Breast epithelium (tissue), 4 donors: ENCODE measurements around the gene PHF19. TPM values are rescaled to one million over a fixed set of nuclear protein-coding genes. Genes with fewer than 3 reads are reported as not detected.

Experiments
- DNase-seq, 2 donors: peaks; one replicate each; pipeline ENCODE4 v3.0.0-alpha.2; 2019; ENCODE audit warnings: low spot score in 2 of 2
- H3K27ac ChIP-seq, 2 donors: fragments of 200-600 bp; sonication (generic) in 1 of 2; one replicate each; pipeline ENCODE4 v1.5.1; 2016 to 2019; ENCODE audit warnings: mild to moderate bottlenecking in 1 of 2
- H3K27me3 ChIP-seq, 2 donors: fragments of 200-600 bp; sonication (generic) in 1 of 2; one replicate each; pipeline versions ENCODE4 v1.5.1 to v1.6.0; 2017 to 2019; ENCODE audit warnings: control low read depth in 1 of 2, mild to moderate bottlenecking in 1 of 2
- H3K36me3 ChIP-seq: fragments of 200-600 bp; one replicate; pipeline ENCODE4 v1.5.1; 2019
- H3K4me1 ChIP-seq, 2 donors: fragments of 200-600 bp; sonication (generic); one replicate each; pipeline ENCODE4 v1.5.1; 2016 to 2019; ENCODE audit warnings: control low read depth in 1 of 2
- H3K4me3 ChIP-seq, 3 donors: fragments of 200-600 bp; sonication (generic); 1 replicate in 2 of 3; 2 replicates in 1 of 3; pipeline ENCODE4 v1.5.1; 2016 to 2019; ENCODE audit warnings: mild to moderate bottlenecking in 3 of 3, moderate library complexity in 2 of 3
- H3K9me3 ChIP-seq, 2 donors: fragments of 200-600 bp; sonication (generic) in 1 of 2; one replicate each; pipeline ENCODE4 v1.5.1; 2016 to 2019; ENCODE audit warnings: control low read depth in 1 of 2
- CTCF ChIP-seq, 3 donors: fragments of 450-650 bp; IDR thresholded peaks; one replicate each; pipeline ENCODE4 v1.5.1; 2016 to 2017; ENCODE audit warnings: antibody characterized with exemption in 3 of 3, mild to moderate bottlenecking in 3 of 3, moderate library complexity in 3 of 3
- POLR2A ChIP-seq: fragments of 450-650 bp; IDR thresholded peaks from one replicate; pipeline ENCODE4 v1.6.1; 2016; ENCODE audit warnings: antibody characterized with exemption, mild to moderate bottlenecking, moderate library complexity
- POLR2AphosphoS5 ChIP-seq, 3 donors: sonication (generic); formaldehyde crosslinking; IDR thresholded peaks; one replicate each; pipeline ENCODE4 v1.6.1; 2017; ENCODE audit warnings: antibody characterized with exemption in 3 of 3
- intact Hi-C: fragments of 100-400 bp; cut with DNase I; formaldehyde crosslinking; loops from one replicate; pipeline ENCODE4 v1.15.1; 2023; ENCODE audit warnings: low total_unique reads
- total RNA-seq, 3 donors: library from RNA; depleted of rRNA; stranded (reverse); fragments of >200 nt; gene quantifications; one replicate each; pipeline ENCODE4 v1.1.0, GENCODE V29; 2016

The PHF19 gene
- total RNA-seq, 3 donors from 2014 or later: 16.5 to 33.1 (median 19.0) TPM

- no peaks in the 10 kb centered on the region for H3K27me3 ChIP-seq
- H3K4me1 ChIP-seq: no peaks in the 10 kb centered on the region
- H3K4me3 ChIP-seq: peak overlapping the region; percentile 26 to 49 (median 36)
- H3K36me3 ChIP-seq: no peaks in the 10 kb centered on the region
- intact Hi-C loops: no loop called here
- TF ChIP-seq CTCF (IDR thresholded peaks at IDR 0.05): no peak
- no peak for TF ChIP-seq POLR2A
- no peak for TF ChIP-seq POLR2AphosphoS5 (IDR thresholded peaks at IDR 0.05)
- peak overlapping the region; percentile 7 to 27 for H3K27ac ChIP-seq
- no peaks in the 10 kb centered on the region for H3K9me3 ChIP-seq
- DNase-seq: no peak
Measured at GRCh38 chr9:120894321-120895148, 17.5 kb upstream of the PHF19 start.

GRCh38 chr9:120893611-120894307 lies 16.8 kb upstream of the PHF19 start:
- peak overlapping the region in 1 of 3 donors; percentile 36 for H3K4me3 ChIP-seq
- no peak for TF ChIP-seq POLR2AphosphoS5 (IDR thresholded peaks at IDR 0.05)
- no peak for TF ChIP-seq POLR2A
- TF ChIP-seq CTCF (IDR thresholded peaks at IDR 0.05): no peak
- H3K36me3 ChIP-seq: no peaks in the 10 kb centered on the region
- H3K27me3 ChIP-seq: no peaks in the 10 kb centered on the region
- intact Hi-C loops: no loop called here
- H3K4me1 ChIP-seq: no peaks in the 10 kb centered on the region
- DNase-seq: no peak
- H3K9me3 ChIP-seq: no peaks in the 10 kb centered on the region
- H3K27ac ChIP-seq: peak overlapping the region; percentile 7 to 27

- intact Hi-C loops: no loop called here
- DNase-seq: no peak
- Histone ChIP-seq H3K27ac (peak overlapping the region; percentile 38 to 40), H3K36me3 (no peaks in the 10 kb centered on the region), H3K9me3 (no peaks in the 10 kb centered on the region), H3K4me1 (no peaks in the 10 kb centered on the region), H3K4me3 (no peak overlapping the region), H3K27me3 (no peaks in the 10 kb centered on the region)
- TF ChIP-seq POLR2A (no peak), CTCF (IDR thresholded peaks at IDR 0.05) (no peak), POLR2AphosphoS5 (IDR thresholded peaks at IDR 0.05) (no peak)
Measured at GRCh38 chr9:120892748-120893610, 16.0 kb upstream of the PHF19 start.

GRCh38 chr9:120891884-120892747 lies 15.1 kb upstream of the PHF19 start:
- no peak overlapping the region for H3K4me3 ChIP-seq
- DNase-seq: no peak
- no peaks in the 10 kb centered on the region for H3K27me3 ChIP-seq
- peak overlapping the region; percentile 40 to 43 for H3K27ac ChIP-seq
- H3K4me1 ChIP-seq: no peaks in the 10 kb centered on the region
- no peaks in the 10 kb centered on the region for H3K9me3 ChIP-seq
- TF ChIP-seq CTCF (IDR thresholded peaks at IDR 0.05) (no peak), POLR2AphosphoS5 (IDR thresholded peaks at IDR 0.05) (no peak), POLR2A (no peak)
- intact Hi-C loops: no loop called here
- no peaks in the 10 kb centered on the region for H3K36me3 ChIP-seq
